ENCODE results near the gene PPP2CA.

DNA sequence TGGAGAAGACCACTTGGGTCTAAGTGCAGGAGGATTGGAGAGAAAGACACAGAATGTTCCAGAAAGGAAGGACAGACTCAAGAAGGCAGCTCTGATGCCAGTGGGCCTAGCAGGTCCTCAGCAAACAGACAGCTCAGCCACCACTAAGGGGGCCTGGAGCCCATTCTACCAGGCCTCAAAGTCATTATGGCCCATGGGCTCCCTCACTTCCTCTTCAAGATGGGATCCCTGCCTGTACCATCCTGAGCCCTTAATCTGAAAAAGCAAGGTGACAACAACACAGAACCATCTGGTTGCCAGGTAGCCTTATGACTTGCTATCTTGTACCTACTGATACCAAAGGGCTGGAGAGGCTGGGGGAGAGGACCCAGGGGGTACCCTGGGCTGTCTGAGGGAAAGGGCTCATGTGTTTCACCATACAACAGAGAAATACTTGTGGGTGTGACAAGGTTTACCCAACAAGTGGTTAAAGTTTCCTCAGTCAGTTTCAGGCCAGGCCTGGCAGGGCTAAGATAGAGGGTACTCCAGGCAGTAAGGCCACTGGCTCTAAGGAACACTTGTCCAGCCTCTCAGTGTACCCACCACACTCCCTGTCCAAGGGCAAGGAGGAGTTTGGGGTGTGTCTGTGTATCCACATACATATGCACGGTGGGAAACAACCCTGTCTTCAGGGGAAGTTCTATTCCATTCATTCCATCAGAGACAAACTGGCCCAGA is 80.7 kb downstream of the PPP2CA start:
- TF ChIP-seq MLLT10 (CRISPR knock-in tag; IDR thresholded peaks at IDR 0.05) (no peak), HDAC6 (IDR thresholded peaks at IDR 0.05; ENCODE audit: low read depth, low read length) (no peak)
- TF ChIP-seq, protein P1, sequence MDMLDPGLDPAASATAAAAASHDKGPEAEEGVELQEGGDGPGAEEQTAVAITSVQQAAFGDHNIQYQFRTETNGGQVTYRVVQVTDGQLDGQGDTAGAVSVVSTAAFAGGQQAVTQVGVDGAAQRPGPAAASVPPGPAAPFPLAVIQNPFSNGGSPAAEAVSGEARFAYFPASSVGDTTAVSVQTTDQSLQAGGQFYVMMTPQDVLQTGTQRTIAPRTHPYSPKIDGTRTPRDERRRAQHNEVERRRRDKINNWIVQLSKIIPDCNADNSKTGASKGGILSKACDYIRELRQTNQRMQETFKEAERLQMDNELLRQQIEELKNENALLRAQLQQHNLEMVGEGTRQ (IDR thresholded peaks at IDR 0.05; ENCODE audit: low read depth, low read length): no peak
- TF ChIP-seq, protein P1 (CRISPR knock-in tag; IDR thresholded peaks at IDR 0.05; ENCODE audit: borderline replicate concordance): no peak

All from HepG2 (cell line).